ENCODE results near the gene AKAP13.
"Not testable (repeated sequence)": the region's sequence is repeated elsewhere in the genome, so short reads cannot be mapped to it uniquely, and the experiment has no call there.

AKAP13 gene

DNA sequence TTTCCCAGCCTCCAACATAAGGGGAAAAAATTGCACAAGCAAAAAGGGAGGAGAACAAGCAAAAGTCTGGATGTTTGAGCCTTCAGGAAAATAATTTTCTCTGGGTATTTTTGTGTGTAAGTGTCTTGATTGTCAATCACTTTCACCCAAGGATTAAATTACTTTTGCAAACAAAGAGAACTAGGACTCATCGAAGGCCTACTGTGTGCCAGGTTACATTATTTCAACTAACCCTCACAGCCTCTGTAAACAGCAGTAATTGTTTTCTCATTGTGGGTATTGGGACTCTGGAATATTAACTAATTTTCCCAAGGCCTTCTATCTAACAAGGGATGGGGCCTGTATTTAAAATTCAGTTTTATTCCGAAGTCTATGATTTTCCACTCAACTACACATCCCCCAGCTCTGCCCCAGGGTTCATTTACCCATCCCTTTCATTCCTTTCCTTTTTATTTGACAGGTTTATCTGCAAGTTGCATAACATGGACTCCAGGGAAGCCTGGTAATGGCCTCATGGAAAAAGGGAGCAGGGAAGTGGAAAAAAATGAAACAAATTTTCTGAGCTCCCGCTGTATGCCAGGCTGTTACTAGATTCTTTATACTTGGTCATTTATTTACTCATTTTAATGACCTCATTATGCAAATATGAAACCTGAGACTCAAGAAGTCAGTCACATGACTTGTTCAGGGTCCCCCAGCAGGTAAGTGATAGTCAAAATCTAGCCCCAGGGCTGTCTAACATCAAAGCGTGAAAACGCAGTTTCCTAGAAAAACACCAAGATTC, 32.9 kb upstream of the AKAP13 start:
- DNase-seq (ENCODE audit: low read depth, low spot score), result not testable (repeated sequence)

DNA sequence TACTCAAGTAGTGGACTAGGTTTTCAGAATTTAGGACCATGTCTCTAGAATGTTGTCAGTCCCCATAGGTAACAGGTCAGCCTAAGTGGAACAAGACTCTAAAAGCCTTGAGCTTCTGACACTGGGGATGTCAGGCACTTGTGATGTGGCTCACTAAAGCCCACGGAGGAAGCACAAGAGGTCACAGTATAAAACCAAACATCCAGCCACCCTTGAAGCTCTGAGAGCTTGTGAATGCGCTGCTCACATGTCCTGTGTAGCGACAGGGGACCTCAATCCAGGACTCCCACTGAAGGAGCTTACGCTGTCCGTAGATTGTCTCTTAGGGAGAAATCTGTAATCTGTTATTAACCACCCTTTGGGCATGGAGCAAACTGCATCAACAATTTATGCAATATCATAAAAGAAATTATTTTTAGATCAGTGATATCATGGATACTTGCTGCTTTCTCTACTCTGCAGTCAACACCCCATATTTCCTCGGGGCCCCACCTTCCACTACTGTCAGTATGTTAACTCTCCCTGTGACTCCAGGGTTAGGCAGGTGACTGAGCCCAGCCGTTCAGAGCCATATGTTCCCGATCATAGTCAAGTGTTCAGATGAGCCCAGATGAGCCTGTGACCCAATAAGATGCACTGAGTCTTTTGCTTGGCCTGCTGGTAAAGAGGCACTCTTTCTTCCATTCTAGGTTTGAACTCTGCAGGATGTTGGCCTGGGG, 32.2 kb upstream of the AKAP13 start:
- not testable (repeated sequence) for DNase-seq (ENCODE audit: low read depth, low spot score)

DNA sequence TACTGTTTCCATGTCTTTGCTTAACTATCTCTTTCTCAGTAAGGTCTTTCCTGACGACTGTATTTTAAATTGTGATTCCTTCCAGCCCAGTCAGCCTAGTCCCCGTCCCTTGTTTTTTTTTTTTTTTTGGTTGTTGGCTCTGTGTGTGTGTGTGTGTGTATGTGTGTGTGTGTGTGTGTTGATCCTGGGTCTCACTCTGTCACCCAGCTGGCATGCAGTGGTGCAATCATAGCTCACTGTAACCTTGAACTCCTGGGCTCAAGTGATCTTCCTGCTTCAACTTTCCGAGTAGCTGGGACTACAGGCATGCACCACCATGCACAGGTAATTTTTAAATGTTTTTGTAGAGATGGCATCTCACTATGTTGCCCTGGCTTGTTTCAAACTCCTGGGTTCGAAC, 31.3 kb upstream of the AKAP13 start:
- not testable (repeated sequence) for DNase-seq (ENCODE audit: low read depth, low spot score)

DNA sequence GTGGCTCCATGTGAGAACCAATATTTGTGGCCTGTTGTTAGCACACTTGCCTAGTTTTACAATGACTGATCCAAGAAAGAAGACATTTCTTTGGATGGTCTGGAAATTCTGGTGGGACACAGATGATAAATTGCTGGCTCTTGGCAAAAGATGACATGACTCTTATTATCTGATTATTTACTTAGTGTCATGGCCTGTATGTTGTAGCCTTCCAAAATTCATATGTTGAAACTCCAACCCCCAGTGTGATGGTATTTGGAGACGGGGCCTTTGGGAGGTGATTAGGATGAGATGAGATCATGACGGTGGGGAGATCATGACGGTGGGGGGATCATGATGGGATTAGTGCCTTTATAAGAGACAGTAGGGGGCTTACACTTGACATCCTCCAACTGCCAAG, 30.0 kb upstream of the AKAP13 start:
- DNase-seq (ENCODE audit: low read depth, low spot score), result no peak

DNA sequence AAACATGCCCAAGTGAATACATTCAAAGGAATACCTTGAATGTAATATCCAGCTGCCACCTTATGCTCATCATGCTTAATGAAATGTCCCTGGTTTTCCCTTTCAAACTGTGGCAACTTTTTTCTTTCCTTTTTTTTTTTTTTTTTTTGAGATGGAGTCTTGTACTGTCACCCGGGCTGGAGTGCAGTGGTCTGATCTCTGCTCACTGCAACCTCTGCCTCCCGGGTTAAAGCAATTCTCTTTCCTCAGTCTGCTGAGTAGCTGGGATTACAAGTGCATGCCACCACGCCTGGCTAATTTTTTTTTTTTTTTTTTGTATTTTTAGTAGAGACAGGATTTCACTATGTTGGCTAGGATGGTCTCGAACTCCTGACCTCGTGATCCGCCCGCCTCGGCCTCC, 28.9 kb upstream of the AKAP13 start:
- DNase-seq (ENCODE audit: low read depth, low spot score), result not testable (repeated sequence)

DNA sequence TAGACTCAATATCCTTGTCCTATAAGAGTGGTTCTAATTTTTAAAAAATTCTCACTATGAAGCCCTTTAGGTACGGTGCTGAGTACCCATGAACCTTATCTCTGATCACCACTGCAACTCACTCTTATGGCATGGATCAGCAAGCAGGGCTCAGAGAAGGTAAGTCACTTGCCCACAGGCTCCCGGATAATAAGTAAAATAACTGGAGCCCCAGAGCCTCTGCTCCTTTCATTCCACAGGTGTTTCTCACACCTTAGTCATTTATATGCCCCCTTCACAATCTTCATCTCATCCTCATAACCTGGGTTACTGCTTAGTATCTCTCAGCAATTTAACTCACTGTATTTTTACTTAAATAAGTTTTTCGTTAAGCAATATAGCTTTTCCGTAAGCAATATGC, 28.4 kb upstream of the AKAP13 start:
- DNase-seq (ENCODE audit: low read depth, low spot score), result no peak

DNA sequence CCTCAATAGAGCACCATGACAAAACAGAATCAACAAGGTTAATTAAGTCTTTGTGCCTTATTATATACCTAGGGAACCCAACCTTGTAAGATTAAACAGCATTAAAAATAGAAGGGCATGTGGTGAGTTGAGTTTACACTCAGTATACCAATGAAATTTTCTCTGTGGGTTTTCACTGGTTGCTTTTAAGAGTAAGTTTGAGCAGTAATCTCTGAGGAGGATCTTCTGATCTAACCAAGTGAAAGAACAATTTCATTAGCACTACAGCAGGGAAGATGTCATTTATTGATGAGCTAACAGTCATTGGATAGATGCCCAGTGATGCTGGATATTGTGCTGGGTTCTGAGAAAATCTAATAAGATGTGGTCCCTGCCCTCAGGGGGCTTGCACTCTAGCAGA, 26.9 kb upstream of the AKAP13 start:
- no peak for DNase-seq (ENCODE audit: low read depth, low spot score)

DNA sequence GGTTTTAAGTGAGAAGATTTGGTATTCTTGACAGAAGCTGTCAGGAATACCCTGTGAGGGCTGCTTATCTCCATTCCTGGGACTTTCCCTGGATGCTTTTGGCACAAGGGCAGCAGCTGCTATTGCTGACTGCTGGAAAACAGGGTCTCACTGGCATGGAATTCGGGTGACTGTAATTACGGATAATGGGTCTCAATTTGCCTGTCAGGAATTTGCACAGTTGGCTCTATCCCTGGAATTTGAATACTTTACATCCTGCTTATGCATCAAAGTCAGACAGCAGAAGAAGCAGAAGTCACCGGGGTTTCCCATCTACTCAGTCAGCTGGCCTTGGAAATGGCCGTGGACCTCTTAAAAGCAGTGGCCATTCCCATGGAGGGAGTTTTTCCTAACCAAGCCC, 25.9 kb upstream of the AKAP13 start:
- DNase-seq (ENCODE audit: low read depth, low spot score), result no peak

DNA sequence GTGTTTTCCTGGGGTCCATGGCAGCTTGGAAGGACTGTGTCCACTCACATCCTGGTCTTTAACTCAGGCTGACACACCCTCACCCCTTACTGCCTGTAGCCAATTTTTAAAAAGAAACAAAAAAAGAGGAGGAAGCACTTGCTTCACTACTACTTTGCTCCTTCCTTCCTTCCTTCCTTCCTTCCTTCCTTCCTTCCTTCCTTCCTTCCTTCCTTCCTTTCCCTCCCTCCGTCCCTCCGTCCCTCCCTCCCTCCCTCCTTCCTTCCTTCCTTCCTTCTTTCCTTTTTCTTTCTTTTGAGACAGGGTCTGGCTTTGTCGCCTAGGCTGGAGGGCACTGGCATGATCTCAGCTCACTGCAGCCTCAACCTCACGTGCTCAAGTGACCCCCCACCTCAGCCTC, 25.5 kb upstream of the AKAP13 start:
- DNase-seq (ENCODE audit: low read depth, low spot score), result no peak

DNA sequence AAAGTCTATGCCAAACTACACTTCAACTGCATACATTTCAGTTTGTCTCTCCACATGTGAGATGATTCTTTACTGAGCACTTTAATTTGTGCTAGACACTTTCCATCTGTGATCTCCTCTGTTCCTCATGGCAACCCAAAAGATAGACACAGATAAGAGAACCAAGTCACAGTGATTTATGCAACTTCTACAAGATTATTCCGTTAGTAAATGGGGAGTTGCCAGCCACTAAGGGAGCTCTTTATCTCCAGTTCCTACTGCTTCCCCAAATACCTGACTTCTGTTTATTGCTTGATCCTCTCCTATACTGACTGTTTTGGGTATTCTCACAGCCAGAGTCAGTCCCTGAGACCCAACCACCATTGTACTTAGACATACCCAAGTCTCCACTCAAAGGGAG, 24.1 kb upstream of the AKAP13 start:
- DNase-seq (ENCODE audit: low read depth, low spot score), result no peak

DNA sequence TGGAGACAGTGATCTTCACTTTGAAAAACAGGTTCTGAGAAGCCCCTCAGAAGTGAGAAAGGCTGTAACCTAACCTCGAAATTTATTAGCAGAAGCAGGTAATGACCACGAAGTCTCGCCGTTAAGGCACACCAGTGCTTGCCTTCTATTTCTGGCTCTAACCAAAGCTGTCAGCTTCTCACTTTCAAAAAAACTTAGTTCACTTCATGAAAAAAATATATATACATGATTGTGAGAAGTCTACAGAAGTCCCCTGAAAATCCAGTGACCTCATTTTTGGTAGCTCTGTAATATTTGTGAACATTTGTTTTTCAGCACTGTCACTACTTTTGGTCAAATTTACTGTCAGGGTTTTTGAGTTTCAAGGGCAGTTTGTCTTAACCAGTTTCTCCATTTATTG, 19.1 kb upstream of the AKAP13 start:
- no peak for DNase-seq (ENCODE audit: low read depth, low spot score)

DNA sequence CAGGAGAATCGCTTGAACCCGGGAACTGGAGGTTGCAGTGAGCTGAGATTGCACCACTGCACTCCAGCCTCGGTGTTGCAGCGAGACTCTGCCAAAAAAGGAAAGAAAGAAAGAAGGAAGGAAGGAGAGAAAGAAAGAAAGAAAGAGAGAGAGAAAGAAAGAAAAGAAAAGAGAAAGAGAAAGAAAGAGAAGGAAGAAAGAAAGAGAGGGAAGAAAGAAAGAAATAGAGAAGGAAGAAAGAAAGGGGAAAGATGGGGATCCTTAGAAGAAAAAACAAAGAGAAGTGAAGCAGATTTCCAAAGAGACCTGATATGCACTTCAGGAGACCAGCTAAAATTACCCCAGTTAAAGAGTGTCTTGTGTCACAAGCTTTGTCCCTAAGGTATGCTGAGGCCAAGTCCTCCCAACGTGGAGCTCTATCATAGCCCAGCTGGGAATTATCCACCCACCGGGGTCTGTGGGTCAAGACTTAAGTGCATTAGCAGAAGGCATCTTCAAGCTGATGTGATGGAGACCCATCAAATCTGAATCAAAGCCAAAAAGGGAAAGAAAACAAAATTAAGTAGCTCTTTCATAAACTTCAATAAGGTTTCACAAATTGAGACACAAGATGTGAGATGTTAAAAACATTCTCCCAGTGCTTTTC, 17.8 kb upstream of the AKAP13 start:
- DNase-seq (ENCODE audit: low read depth, low spot score), result no peak

DNA sequence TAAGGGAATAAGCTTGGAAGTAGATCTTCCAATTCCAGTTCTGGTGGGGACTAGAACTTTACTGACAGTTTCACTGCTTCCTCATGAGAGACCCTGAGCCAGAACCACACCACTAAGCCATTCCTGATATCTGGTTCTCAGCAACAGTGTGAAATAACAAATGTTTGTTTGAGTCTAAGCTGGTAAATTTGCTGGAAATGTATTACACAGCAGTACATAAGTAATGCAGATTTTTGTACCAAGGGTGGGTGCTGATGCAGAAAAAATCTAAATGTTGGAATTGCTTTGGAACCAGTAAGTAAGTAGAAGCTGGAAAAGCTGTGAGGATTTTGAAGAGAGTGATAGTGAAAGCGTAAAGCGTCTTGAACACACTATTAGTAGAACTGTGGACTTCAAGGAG, 14.4 kb upstream of the AKAP13 start:
- no peak for DNase-seq (ENCODE audit: low read depth, low spot score)

DNA sequence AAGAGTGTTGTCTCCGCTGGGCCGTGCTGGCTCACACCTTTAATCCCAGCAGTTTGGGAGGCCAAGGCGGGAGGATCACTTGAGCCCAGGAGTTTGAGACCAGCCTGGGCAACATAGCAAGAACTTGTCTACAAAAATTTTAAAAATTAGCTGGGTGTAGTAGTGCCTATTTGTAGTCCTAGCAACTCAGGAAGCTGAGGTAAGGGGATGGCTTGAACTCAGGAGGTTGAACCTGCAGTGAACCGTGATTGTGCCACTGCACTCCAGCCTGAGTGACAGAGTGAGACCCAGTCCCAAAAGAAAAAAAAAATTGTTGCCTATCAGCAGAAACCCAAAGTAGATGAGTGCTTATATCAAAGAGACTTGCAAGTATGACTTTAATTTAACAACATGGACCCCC, 12.7 kb upstream of the AKAP13 start:
- no peak for DNase-seq (ENCODE audit: low read depth, low spot score)

DNA sequence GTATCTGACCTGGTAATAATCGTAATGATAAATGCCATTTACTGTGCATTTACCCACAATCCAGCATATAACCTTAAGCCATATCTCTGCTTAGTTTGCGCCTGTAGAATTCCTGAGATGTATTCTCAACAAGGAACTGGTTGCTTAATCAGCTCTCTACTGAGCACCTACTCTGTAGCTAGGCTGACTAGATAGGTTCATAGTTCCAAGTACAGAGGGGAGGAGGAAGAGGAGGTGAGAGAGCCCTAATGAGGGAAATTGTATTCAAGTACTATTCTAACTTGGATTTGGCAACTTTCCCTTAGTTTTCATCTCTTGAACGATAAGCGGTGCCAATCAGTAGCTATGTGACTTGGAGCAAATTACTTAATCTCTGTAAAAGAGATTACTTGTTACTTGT, 5.6 kb upstream of the AKAP13 start:
- DNase-seq (ENCODE audit: low read depth, low spot score), result no peak

DNA sequence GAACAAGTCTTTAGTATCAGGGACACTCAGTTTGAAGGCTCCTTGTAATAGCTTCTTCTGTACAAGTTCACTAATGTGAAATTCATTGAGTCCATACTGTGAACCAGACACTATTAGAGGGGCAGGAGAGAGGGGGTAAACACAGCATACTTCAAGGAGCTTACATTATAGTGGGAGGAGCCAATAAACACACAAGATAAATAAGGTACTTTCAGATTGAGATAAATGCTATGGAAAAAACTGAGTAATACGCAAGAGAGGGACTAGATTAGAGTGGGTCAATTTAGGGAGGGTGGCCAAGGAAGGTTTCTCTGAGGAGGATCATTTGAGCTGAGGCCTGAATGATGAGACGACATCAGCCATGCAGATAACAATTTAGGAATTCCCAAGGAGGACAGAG, 3.1 kb upstream of the AKAP13 start:
- no peak for DNase-seq (ENCODE audit: low read depth, low spot score)

DNA sequence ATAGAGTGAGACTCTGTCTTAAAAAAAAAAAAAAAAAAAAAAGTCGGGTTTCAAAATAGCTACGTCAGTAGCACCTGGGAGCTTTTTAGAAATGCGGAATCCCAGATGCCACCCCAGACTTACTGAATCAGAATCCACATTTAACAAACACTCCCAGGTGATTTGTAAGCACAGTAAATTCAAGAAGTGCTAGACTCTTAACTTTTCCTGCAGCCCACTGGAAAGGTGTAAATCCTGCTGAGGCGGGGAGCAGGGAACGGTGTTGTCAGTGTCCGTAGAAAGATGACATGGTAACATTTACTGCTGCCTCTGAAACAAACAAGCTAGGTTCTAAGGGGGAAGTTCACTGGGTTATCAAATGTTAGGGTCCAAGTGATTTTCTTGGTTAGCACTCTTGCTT, 2.4 kb upstream of the AKAP13 start:
- DNase-seq (ENCODE audit: low read depth, low spot score), result no peak

DNA sequence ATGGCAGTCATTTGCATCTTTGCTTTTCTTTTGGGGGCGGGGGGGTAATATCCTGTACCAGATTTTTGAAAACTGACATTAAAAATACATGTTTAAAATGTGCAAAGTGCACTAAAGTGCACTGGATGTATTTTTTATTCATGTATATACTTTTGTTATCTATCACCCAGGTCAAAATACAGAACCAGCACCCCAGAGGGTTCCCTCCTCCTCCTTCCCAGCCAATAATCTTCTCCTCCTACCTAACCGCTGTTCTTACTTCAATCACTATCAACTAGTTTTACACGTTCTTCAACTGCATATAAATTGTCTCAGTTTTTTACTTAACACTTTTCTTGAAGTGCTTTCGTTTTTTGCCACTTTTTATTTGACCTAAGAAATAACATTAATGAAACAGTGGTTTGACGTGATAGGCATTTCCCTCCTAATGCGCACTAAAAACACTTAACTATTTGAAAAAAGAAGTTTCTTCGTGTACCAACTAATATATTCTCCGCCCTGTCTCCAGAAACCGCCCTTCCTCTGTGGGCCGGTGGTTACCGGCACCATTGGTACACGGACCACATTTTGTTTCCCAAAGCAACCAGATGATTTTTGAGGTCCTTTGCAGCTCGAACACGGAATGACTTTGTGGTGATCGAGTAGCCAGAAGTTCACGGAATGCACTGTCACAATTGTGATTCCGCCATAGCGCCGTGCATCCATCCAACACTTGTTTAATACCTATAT, 836 bp upstream of the AKAP13 start:
- peak; percentile 20 for DNase-seq (ENCODE audit: low read depth, low spot score)

DNA sequence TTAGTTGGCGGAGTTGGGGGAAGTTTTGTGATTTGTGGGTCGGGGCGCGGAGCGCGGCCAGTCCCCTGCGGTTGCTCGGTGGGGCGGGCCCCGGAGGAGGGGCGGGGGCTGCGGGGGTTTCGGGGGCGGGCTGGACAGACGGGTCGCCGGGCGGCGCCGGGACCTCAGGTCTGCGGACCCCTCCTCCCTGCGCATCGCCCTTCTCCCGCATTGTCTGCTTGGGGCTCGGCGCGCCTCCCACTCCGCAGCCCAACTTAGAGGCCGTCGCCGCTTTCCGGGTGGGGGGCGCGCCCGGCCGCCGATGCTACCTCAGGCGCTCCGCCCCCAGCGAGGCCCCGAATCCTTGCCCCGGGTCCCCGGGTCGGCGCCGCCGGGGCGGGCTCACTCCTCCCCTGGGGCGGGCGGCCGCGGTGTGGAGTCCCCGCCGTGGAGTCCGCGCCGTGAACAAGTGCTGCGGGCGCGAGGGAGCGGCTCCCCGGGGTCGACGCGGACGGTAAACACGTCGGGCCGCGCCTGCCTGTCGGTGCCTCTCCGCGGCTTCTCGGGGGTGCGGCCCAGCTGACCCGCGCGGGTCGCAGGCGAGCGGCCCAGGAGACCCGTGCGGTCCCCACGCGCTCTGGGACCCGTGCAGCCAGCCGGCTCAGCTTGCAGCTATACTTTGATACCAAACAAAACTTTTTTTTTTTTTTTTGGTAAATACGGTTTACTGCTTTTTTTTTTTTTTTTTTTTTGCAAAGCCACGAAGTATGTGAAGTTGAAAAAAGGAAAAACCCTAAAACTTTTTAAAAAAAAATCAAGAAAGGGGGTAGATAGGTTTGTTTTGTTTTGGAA, 624 bp downstream of the AKAP13 start:
- peak; percentile 26 for DNase-seq (ENCODE audit: low read depth, low spot score)

DNA sequence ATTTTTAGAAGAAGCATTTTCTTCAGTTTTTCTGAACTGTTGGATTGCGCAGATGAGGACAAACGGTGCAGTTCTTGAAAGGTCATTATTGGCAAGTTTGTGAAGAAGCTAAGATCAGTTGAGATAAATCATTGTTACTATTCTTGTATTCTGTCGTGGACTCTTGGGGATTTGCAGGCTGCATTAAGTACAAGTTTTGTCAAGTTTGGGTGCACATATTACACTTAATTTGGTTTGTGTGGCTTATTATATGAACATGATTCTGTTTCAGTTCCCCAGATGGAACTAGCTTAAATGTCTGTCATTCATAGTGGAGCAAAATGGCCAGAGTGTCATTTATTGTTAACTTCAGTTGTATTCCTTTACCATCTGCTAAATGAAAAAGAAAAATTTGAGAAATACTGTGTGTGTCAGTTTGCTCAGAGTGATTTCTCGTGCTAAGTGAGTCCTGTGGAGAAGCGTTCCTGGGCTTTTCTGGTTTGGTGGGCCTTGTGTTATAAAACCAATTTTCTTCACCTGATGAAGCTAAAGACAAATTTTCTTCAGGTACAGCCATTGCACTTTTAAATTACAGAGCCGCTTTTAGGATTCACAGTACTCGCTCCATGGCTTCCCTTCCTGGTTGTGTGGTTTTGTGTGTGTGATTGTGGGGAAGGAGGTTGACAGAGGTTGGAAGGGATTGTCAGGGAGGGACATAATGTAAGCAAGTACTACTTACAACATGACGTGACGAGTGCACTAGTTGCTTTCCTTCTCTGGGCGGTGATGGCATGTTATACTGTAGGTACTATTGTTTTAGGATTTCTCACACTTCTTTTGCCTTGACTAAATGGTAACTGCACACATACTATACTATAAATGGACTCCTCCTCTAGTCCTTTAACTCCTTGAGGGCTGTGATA, 1.7 kb downstream of the AKAP13 start:
- no peak for DNase-seq (ENCODE audit: low read depth, low spot score)

Measured in activated CD4-positive, CD25-positive, alpha-beta regulatory T cell treated with anti-CD3 and anti-CD28 coated beads, Interleukin-2, amount 50 U/mL, for 16 hours (primary cell).